ENCODE measurements around the gene UBXN1. TPM values are rescaled to one million over a fixed set of nuclear protein-coding genes. Genes with fewer than 3 reads are reported as not detected.
"Not testable (repeated sequence)": the region's sequence is repeated elsewhere in the genome, so short reads cannot be mapped to it uniquely, and the experiment has no call there.

The UBXN1 gene
- total and polyA plus RNA-seq, 2 donors (not counting 1 experiment from before 2014, with no cell fraction given), result 180 to 193 TPM

- Mint-ChIP-seq H3K9me3 (ENCODE audit: insufficient read depth) (no peaks in the 10 kb centered on the region), H3K27me3 (no peaks in the 10 kb centered on the region), H3K27ac (peak overlapping the region; percentile 91), H3K4me3 (peak overlapping the region; percentile 92), H3K4me1 (peaks cover 51% of the 10 kb centered on the region)
- Histone ChIP-seq H3K4me3 (ENCODE audit: control extremely low read depth in 1 of 5, extremely low read depth in 1 of 5, insufficient read depth in 1 of 5, low read depth in 2 of 5, low read length in 4 of 5) (peak overlapping the region; percentile 65 to 86 (median 69)), H3K27me3 (replicated peaks in 1 of 4; ENCODE audit: control extremely low read depth in 1 of 4, control insufficient read depth in 3 of 4, insufficient read depth in 4 of 4, low read length in 3 of 4) (no peaks in the 10 kb centered on the region), H3K4me1 (ENCODE audit: control insufficient read depth in 2 of 2, insufficient read depth in 2 of 2, low read length in 2 of 2) (peaks cover 39 to 47% of the 10 kb centered on the region in 2 donors), H3K9me3 (ENCODE audit: control extremely low read depth in 1 of 3, control insufficient read depth in 2 of 3, insufficient read depth in 1 of 3, low read length in 2 of 3) (no peaks in the 10 kb centered on the region), H3K79me2 (ENCODE audit: control insufficient read depth, insufficient read depth, low read length) (peaks cover 22% of the 10 kb centered on the region), H4K20me1 (ENCODE audit: control insufficient read depth, insufficient read depth, low read length, poor library complexity, severe bottlenecking) (no peaks in the 10 kb centered on the region), H3K27ac (ENCODE audit: low read length in 2 of 2) (peak overlapping the region; percentile 61 to 91), H3K9ac (ENCODE audit: low read length) (peak overlapping the region; percentile 83), H3K4me2 (replicated peaks; ENCODE audit: low read depth, low read length, poor library complexity, severe bottlenecking) (peak overlapping the region; percentile 95), H2AFZ (ENCODE audit: insufficient read depth, low read depth, low read length, poor library complexity, severe bottlenecking) (peak overlapping the region; percentile 86), H3K36me3 (replicated peaks in 1 of 2; ENCODE audit: control extremely low read depth in 1 of 2, control insufficient read depth in 1 of 2, extremely low read depth in 1 of 2, insufficient read depth in 2 of 2, low read length in 1 of 2) (peaks cover 0 to 3% of the 10 kb centered on the region in 2 experiments)
- WGBS (ENCODE audit: insufficient coverage), result 76% methylated on average over 7 of the region's 7 CpGs
- no peak for DNase-seq
- TF ChIP-seq CTCF (IDR thresholded peaks at IDR 0.05), result no peak
- no peak for TF ChIP-seq EZH2 (IDR thresholded peaks at IDR 0.05; ENCODE audit: borderline replicate concordance, insufficient read depth, low read depth, low read length, poor library complexity, severe bottlenecking)
- ChIA-PET POLR2A (interaction anchor here (0.8 to 6.5 kb wide), 5 partner anchors 22 to 135 kb away, joined by 3 to 66 read pairs (median 3); partner anchors contain the start of genes C11orf98, CSKMT, HNRNPUL2 and TTC9C), CTCF (interaction anchor here (1.0 to 3.3 kb wide), 7 partner anchors 11 to 176 kb away, joined by 3 to 13 read pairs (median 4); partner anchors contain the start of genes SLC3A2, TUT1 and ZBTB3)
- no peak for ATAC-seq (ENCODE audit: low read depth)
- intact Hi-C loops (cut with micrococcal nuclease), result loop anchor here (5.0 kb wide), 3 partner anchors 113 to 152 kb away; partner anchors contain the start of genes EEF1G and TUT1
These were observed 26.5 kb upstream of the UBXN1 start for GRCh38 chr11:62705413-62705812.

- H3K27me3 Mint-ChIP-seq; H3K4me3 ChIP-seq (ENCODE audit: control extremely low read depth in 1 of 5, extremely low read depth in 1 of 5, insufficient read depth in 1 of 5, low read depth in 2 of 5, low read length in 4 of 5); H2AFZ ChIP-seq (ENCODE audit: insufficient read depth, low read depth, low read length, poor library complexity, severe bottlenecking); H3K9me3 Mint-ChIP-seq (ENCODE audit: insufficient read depth); H3K36me3 ChIP-seq (replicated peaks in 1 of 2; ENCODE audit: control extremely low read depth in 1 of 2, control insufficient read depth in 1 of 2, extremely low read depth in 1 of 2, insufficient read depth in 2 of 2, low read length in 1 of 2); H3K4me3 Mint-ChIP-seq; DNase-seq; H3K9me3 ChIP-seq (ENCODE audit: control extremely low read depth in 1 of 3, control insufficient read depth in 2 of 3, insufficient read depth in 1 of 3, low read length in 2 of 3); intact Hi-C loops (cut with micrococcal nuclease); H4K20me1 ChIP-seq (ENCODE audit: control insufficient read depth, insufficient read depth, low read length, poor library complexity, severe bottlenecking); H3K4me2 ChIP-seq (replicated peaks; ENCODE audit: low read depth, low read length, poor library complexity, severe bottlenecking); H3K27ac ChIP-seq (ENCODE audit: low read length in 2 of 2); H3K27ac Mint-ChIP-seq; H3K9ac ChIP-seq (ENCODE audit: low read length); ATAC-seq (ENCODE audit: low read depth); H3K27me3 ChIP-seq (replicated peaks in 1 of 4; ENCODE audit: control extremely low read depth in 1 of 4, control insufficient read depth in 3 of 4, insufficient read depth in 4 of 4, low read length in 3 of 4): not testable (repeated sequence)
- Histone ChIP-seq H3K4me1 (ENCODE audit: control insufficient read depth in 2 of 2, insufficient read depth in 2 of 2, low read length in 2 of 2) (peaks cover 32 to 35% of the 10 kb centered on the region in 2 donors), H3K79me2 (ENCODE audit: control insufficient read depth, insufficient read depth, low read length) (peaks cover 12% of the 10 kb centered on the region)
- POLR2A ChIA-PET, result interaction anchor here (0.6 to 0.7 kb wide), 4 partner anchors 23 to 298 kb away, joined by 3 to 4 read pairs (median 3); no protein-coding TSS in a partner anchor
- 100% methylated on average over 4 of the region's 4 CpGs for WGBS (ENCODE audit: insufficient coverage)
- H3K4me1 Mint-ChIP-seq, result peaks cover 37% of the 10 kb centered on the region
- CTCF ChIA-PET, result interaction anchor here (3.3 kb wide), 1 partner anchor 10 kb away, joined by 13 read pairs; no protein-coding TSS in a partner anchor
These were observed 25.0 kb upstream of the UBXN1 start for GRCh38 chr11:62703921-62704320.

All from B cell (primary cell).